D341Med (cell line): Measurements from ENCODE around the gene CYB5A.
"Not testable (repeated sequence)": the region's sequence is repeated elsewhere in the genome, so short reads cannot be mapped to it uniquely, and the experiment has no call there.

Experiments
- DNase-seq: peaks from one replicate; pipeline ENCODE4 v3.0.0; 2012; ENCODE audit warnings: low spot score

Gene CYB5A

GRCh38 chr18:74291771-74292540 is at the start of gene CYB5A:
Gene CYB5A, minus strand, starts transcription at chr18:74291963. Its CDS starts 88 bp downstream, at chr18:74291875.
- DNase-seq, result peak; percentile 100

GRCh38 chr18:74337912-74338309 is 46.1 kb upstream of the CYB5A start:
- DNase-seq, result no peak

- DNase-seq, result no peak
Observed at GRCh38 chr18:74337155-74337911, 45.6 kb upstream of the CYB5A start.

GRCh38 chr18:74336656-74337055 is 44.9 kb upstream of the CYB5A start:
- DNase-seq, result no peak

- DNase-seq, result no peak
Observed at GRCh38 chr18:74334242-74334893, 42.6 kb upstream of the CYB5A start.

- no peak for DNase-seq
Observed at GRCh38 chr18:74333091-74333490, 41.3 kb upstream of the CYB5A start.

- peak; percentile 47 for DNase-seq
Observed at GRCh38 chr18:74331404-74331803, 39.6 kb upstream of the CYB5A start.

GRCh38 chr18:74329688-74330205 is 38.0 kb upstream of the CYB5A start:
- no peak for DNase-seq

GRCh38 chr18:74328206-74328605 is 36.4 kb upstream of the CYB5A start:
- no peak for DNase-seq

- not testable (repeated sequence) for DNase-seq
Observed at GRCh38 chr18:74326791-74327190, 35.0 kb upstream of the CYB5A start.

- DNase-seq, result no peak
Observed at GRCh38 chr18:74326231-74326630, 34.5 kb upstream of the CYB5A start.

GRCh38 chr18:74316257-74317170 is 24.8 kb upstream of the CYB5A start:
- DNase-seq, result no peak

GRCh38 chr18:74315464-74316256 is 23.9 kb upstream of the CYB5A start, which contains the start of gene C18orf63:
Gene C18orf63, plus strand, starts transcription at chr18:74315839. Its CDS starts 2,027 bp downstream, at chr18:74317866.
- no peak for DNase-seq

GRCh38 chr18:74314759-74315463 is 23.1 kb upstream of the CYB5A start:
- DNase-seq, result no peak

GRCh38 chr18:74311000-74311399 is 19.2 kb upstream of the CYB5A start:
- DNase-seq, result no peak

- no peak for DNase-seq
Observed at GRCh38 chr18:74310411-74310810, 18.6 kb upstream of the CYB5A start.

GRCh38 chr18:74303936-74304335 is 12.2 kb upstream of the CYB5A start:
- no peak for DNase-seq

GRCh38 chr18:74303306-74303705 is 11.5 kb upstream of the CYB5A start:
- DNase-seq, result no peak

GRCh38 chr18:74299746-74300145 is 8.0 kb upstream of the CYB5A start:
- no peak for DNase-seq

GRCh38 chr18:74299162-74299561 is 7.4 kb upstream of the CYB5A start:
- DNase-seq, result no peak
